Activated CD4-positive, alpha-beta T cell treated with anti-CD3 and anti-CD28 coated beads for 36 hours (primary cell): ENCODE results near the gene CSRP1. TPM values are rescaled to one million over a fixed set of nuclear protein-coding genes. Genes with fewer than 3 reads are reported as not detected.
A peak's percentile ranks its signal among the peaks of the same experiment; 100 is the strongest.
"Not testable (repeated sequence)": the region's sequence is repeated elsewhere in the genome, so short reads cannot be mapped to it uniquely, and the experiment has no call there.

Source experiments
- ATAC-seq: fragments of 200-7000 bp; cut with Tn5 transposase; one replicate; pipeline ENCODE4 v1.10.0; 2021; ENCODE audit warnings: mild to moderate bottlenecking, moderate library complexity
- CTCF ChIA-PET: fragments of 350-600 bp; sonication (Branson Sonifier 250); formaldehyde crosslinking; loops from one replicate; lab custom pipeline; 2021; ENCODE audit warnings: antibody characterized with exemption; lab: Charles Lee
- POLR2A ChIA-PET: fragments of 350-600 bp; sonication (Branson Sonifier 250); formaldehyde crosslinking; loops from one replicate; lab custom pipeline; 2021; ENCODE audit warnings: antibody characterized with exemption, inconsistent platforms; lab: Charles Lee
- DNase-seq: peaks from one replicate; pipeline ENCODE4 v3.0.0-alpha.2; 2020
- H3K27ac Mint-ChIP-seq: one replicate; pipeline ENCODE4 v1.8.0; 2021; ENCODE audit warnings: mixed read lengths
- H3K27me3 Mint-ChIP-seq: one replicate; pipeline ENCODE4 v1.8.0; 2021; ENCODE audit warnings: mixed read lengths
- H3K36me3 Mint-ChIP-seq: one replicate; pipeline ENCODE4 v1.8.0; 2021; ENCODE audit warnings: low read depth, mixed read lengths
- H3K4me1 Mint-ChIP-seq: one replicate; pipeline ENCODE4 v1.8.0; 2021; ENCODE audit warnings: mixed read lengths
- H3K4me3 Mint-ChIP-seq: one replicate; pipeline ENCODE4 v1.8.0; 2021; ENCODE audit warnings: mild to moderate bottlenecking, moderate library complexity, mixed read lengths
- H3K9me3 Mint-ChIP-seq: one replicate; pipeline ENCODE4 v1.8.0; 2021; ENCODE audit warnings: low read depth, mixed read lengths
- intact Hi-C, 2 experiments: fragments of 100-400 bp; cut with DNase I in 1 of 2; cut with micrococcal nuclease in 1 of 2; formaldehyde crosslinking; loops; one replicate each; pipeline versions ENCODE4 v1.14.2 to v1.15.1; 2022 to 2024; cut with DNase I, micrococcal nuclease
- total RNA-seq, 2 experiments: library from RNA; stranded (reverse); gene quantifications; one replicate each; pipeline ENCODE4 v1.2.3, GENCODE V29; 2021

The CSRP1 gene
- total RNA-seq, 2 experiments from 2014 or later = 49.2 to 50.7 TPM

- Mint-ChIP-seq H3K27me3 (peaks cover 43% of the 10 kb centered on the region), H3K9me3 (no peaks in the 10 kb centered on the region), H3K4me3 (no peak overlapping the region), H3K36me3 (no peaks in the 10 kb centered on the region), H3K4me1 (no peaks in the 10 kb centered on the region), H3K27ac (no peak overlapping the region)
- DNase-seq = no peak
- no peak for ATAC-seq
- intact Hi-C loops = no loop called here
- ChIA-PET POLR2A (no interaction called here), CTCF (interaction anchor here (0.6 kb wide), 1 partner anchor 48 kb away, joined by 3 read pairs; no protein-coding TSS in a partner anchor)
Observed at GRCh38 chr1:201475130-201475529, 31.8 kb downstream of the CSRP1 start.

- ChIA-PET POLR2A (no interaction called here), CTCF (interaction anchor here (2.0 kb wide), 1 partner anchor 8 kb away, joined by 6 read pairs; no protein-coding TSS in a partner anchor)
- DNase-seq (no peak), ATAC-seq (no peak)
- intact Hi-C loops = no loop called here
- Mint-ChIP-seq H3K4me3 (no peak overlapping the region), H3K4me1 (peaks cover 4% of the 10 kb centered on the region), H3K9me3 (no peaks in the 10 kb centered on the region), H3K27ac (no peak overlapping the region), H3K36me3 (no peaks in the 10 kb centered on the region), H3K27me3 (peaks cover 49% of the 10 kb centered on the region)
Observed at GRCh38 chr1:201473296-201473695, 33.6 kb downstream of the CSRP1 start.

GRCh38 chr1:201472321-201472720 is 34.6 kb downstream of the CSRP1 start:
- H3K4me1 Mint-ChIP-seq, H3K4me3 Mint-ChIP-seq, DNase-seq, intact Hi-C loops, H3K9me3 Mint-ChIP-seq, POLR2A ChIA-PET, H3K27ac Mint-ChIP-seq, ATAC-seq, H3K36me3 Mint-ChIP-seq: not testable (repeated sequence)
- peaks cover 55% of the 10 kb centered on the region for H3K27me3 Mint-ChIP-seq
- CTCF ChIA-PET = interaction anchor here (0.7 to 2.0 kb wide), 2 partner anchors 9 to 430 kb away, joined by 3 to 6 read pairs; no protein-coding TSS in a partner anchor

- intact Hi-C loops = no loop called here
- H3K27ac Mint-ChIP-seq = no peak overlapping the region
- ATAC-seq = no peak
- no peak for DNase-seq
- H3K4me3 Mint-ChIP-seq = no peak overlapping the region
- peaks cover 54% of the 10 kb centered on the region for H3K27me3 Mint-ChIP-seq
- ChIA-PET CTCF (interaction anchor here (2.0 kb wide), 1 partner anchor 10 kb away, joined by 6 read pairs; no protein-coding TSS in a partner anchor), POLR2A (no interaction called here)
- no peaks in the 10 kb centered on the region for H3K9me3 Mint-ChIP-seq
- no peaks in the 10 kb centered on the region for H3K36me3 Mint-ChIP-seq
- H3K4me1 Mint-ChIP-seq = peaks cover 4% of the 10 kb centered on the region
Observed at GRCh38 chr1:201471772-201472171, 35.2 kb downstream of the CSRP1 start.

- H3K27me3 Mint-ChIP-seq = peaks cover 48% of the 10 kb centered on the region
- no peak for DNase-seq
Observed at GRCh38 chr1:201470581-201470980, 36.3 kb downstream of the CSRP1 start.

GRCh38 chr1:201469645-201470074 is 37.3 kb downstream of the CSRP1 start:
- no peaks in the 10 kb centered on the region for H3K36me3 Mint-ChIP-seq
- ChIA-PET POLR2A (no interaction called here), CTCF (interaction anchor here (0.7 to 1.4 kb wide), 3 partner anchors 12 to 37 kb away, joined by 3 to 13 read pairs (median 8); partner anchors contain the start of gene CSRP1)
- intact Hi-C loops = no loop called here
- no peaks in the 10 kb centered on the region for H3K9me3 Mint-ChIP-seq
- peaks cover 46% of the 10 kb centered on the region for H3K27me3 Mint-ChIP-seq
- no peak for ATAC-seq
- DNase-seq = no peak
- H3K4me1 Mint-ChIP-seq = peaks cover 4% of the 10 kb centered on the region
- peak overlapping the region; percentile 61 for H3K4me3 Mint-ChIP-seq
- H3K27ac Mint-ChIP-seq = no peak overlapping the region

More at GRCh38 chr1:201470581-201470980, 36.3 kb downstream of the CSRP1 start:
- H3K4me1 Mint-ChIP-seq = peaks cover 4% of the 10 kb centered on the region
- ChIA-PET CTCF (no interaction called here), POLR2A (no interaction called here)
- H3K27ac Mint-ChIP-seq = no peak overlapping the region
- no peak overlapping the region for H3K4me3 Mint-ChIP-seq
- no peaks in the 10 kb centered on the region for H3K9me3 Mint-ChIP-seq
- no peaks in the 10 kb centered on the region for H3K36me3 Mint-ChIP-seq
- intact Hi-C loops = no loop called here
- no peak for ATAC-seq

- Mint-ChIP-seq H3K27ac (no peak within 1 kb of the TSS), H3K36me3 (no peaks in the 10 kb centered on the region), H3K4me1 (peaks cover 4% of the 10 kb centered on the region), H3K27me3 (peaks cover 43% of the 10 kb centered on the region), H3K9me3 (no peaks in the 10 kb centered on the region), H3K4me3 (peak within 1 kb of the TSS; percentile 61)
- ATAC-seq = peak; percentile 84
- ChIA-PET POLR2A (interaction anchor here (1.3 kb wide), 1 partner anchor 14 kb away, joined by 3 read pairs; no protein-coding TSS in a partner anchor), CTCF (interaction anchor here (0.7 to 1.4 kb wide), 5 partner anchors 8 to 54 kb away, joined by 3 to 13 read pairs (median 3); no protein-coding TSS in a partner anchor)
- peak; percentile 73 for DNase-seq
- intact Hi-C loops = no loop called here
Observed at GRCh38 chr1:201468844-201469644, 37.9 kb downstream of the CSRP1 start, which contains the start of gene PHLDA3. Gene PHLDA3, minus strand, starts transcription at chr1:201469188. Its CDS starts 402 bp downstream, at chr1:201468786.

GRCh38 chr1:201468501-201468843 is 38.5 kb downstream of the CSRP1 start:
- Mint-ChIP-seq H3K27ac (no peak overlapping the region), H3K4me3 (peak overlapping the region; percentile 61), H3K36me3 (no peaks in the 10 kb centered on the region), H3K4me1 (peaks cover 4% of the 10 kb centered on the region), H3K9me3 (no peaks in the 10 kb centered on the region), H3K27me3 (peaks cover 42% of the 10 kb centered on the region)
- DNase-seq (peak; percentile 53), ATAC-seq (peak; percentile 46)
- intact Hi-C loops = no loop called here
- ChIA-PET CTCF (interaction anchor here (0.7 to 1.3 kb wide), 4 partner anchors 9 to 55 kb away, joined by 3 to 13 read pairs (median 3); no protein-coding TSS in a partner anchor), POLR2A (interaction anchor here (1.3 kb wide), 1 partner anchor 14 kb away, joined by 3 read pairs; no protein-coding TSS in a partner anchor)

- no peaks in the 10 kb centered on the region for H3K9me3 Mint-ChIP-seq
- H3K27me3 Mint-ChIP-seq = peaks cover 31% of the 10 kb centered on the region
- H3K4me1 Mint-ChIP-seq = peaks cover 4% of the 10 kb centered on the region
- intact Hi-C loops = no loop called here
- POLR2A ChIA-PET = no interaction called here
- ATAC-seq (no peak), DNase-seq (no peak)
- CTCF ChIA-PET = interaction anchor here (0.7 to 1.2 kb wide), 2 partner anchors 20 to 168 kb away, joined by 3 read pairs; no protein-coding TSS in a partner anchor
- H3K4me3 Mint-ChIP-seq = no peak overlapping the region
- H3K36me3 Mint-ChIP-seq = no peaks in the 10 kb centered on the region
- no peak overlapping the region for H3K27ac Mint-ChIP-seq
Observed at GRCh38 chr1:201466492-201466891, 40.4 kb downstream of the CSRP1 start.

- H3K9me3 Mint-ChIP-seq = no peaks in the 10 kb centered on the region
- H3K36me3 Mint-ChIP-seq = no peaks in the 10 kb centered on the region
- ATAC-seq (no peak), DNase-seq (no peak)
- CTCF ChIA-PET = interaction anchor here (0.6 to 1.1 kb wide), 5 partner anchors 16 to 1664 kb away, joined by 3 to 4 read pairs (median 4); no protein-coding TSS in a partner anchor
- H3K27ac Mint-ChIP-seq = no peak overlapping the region
- peaks cover 4% of the 10 kb centered on the region for H3K4me1 Mint-ChIP-seq
- peaks cover 26% of the 10 kb centered on the region for H3K27me3 Mint-ChIP-seq
- POLR2A ChIA-PET = no interaction called here
- intact Hi-C loops = no loop called here
- H3K4me3 Mint-ChIP-seq = no peak overlapping the region
Observed at GRCh38 chr1:201465698-201466290, 41.1 kb downstream of the CSRP1 start.

- H3K9me3 Mint-ChIP-seq = no peaks in the 10 kb centered on the region
Observed at GRCh38 chr1:201463071-201463552, 43.8 kb downstream of the CSRP1 start.

More at GRCh38 chr1:201463071-201463552, 43.8 kb downstream of the CSRP1 start:
- intact Hi-C loops = no loop called here
- ATAC-seq (no peak), DNase-seq (no peak)
- CTCF ChIA-PET = interaction anchor here (0.8 to 1.8 kb wide), 3 partner anchors 15 to 201 kb away, joined by 3 to 9 read pairs (median 3); no protein-coding TSS in a partner anchor
- peaks cover 9% of the 10 kb centered on the region for H3K27me3 Mint-ChIP-seq
- H3K36me3 Mint-ChIP-seq = no peaks in the 10 kb centered on the region
- POLR2A ChIA-PET = no interaction called here
- H3K27ac Mint-ChIP-seq = no peak overlapping the region
- H3K4me3 Mint-ChIP-seq = no peak overlapping the region
- H3K4me1 Mint-ChIP-seq = no peaks in the 10 kb centered on the region
